HepG2 (cell line): ENCODE measurements around the gene SEC16A. TPM values are rescaled to one million over a fixed set of nuclear protein-coding genes. Genes with fewer than 3 reads are reported as not detected.
A peak's percentile ranks its signal among the peaks of the same experiment; 100 is the strongest.

Experiments
- ESRRA ChIP-seq: sonication (generic); formaldehyde crosslinking; IDR thresholded peaks from 2 replicates; pipeline ENCODE4 v1.5.1; 2020; ENCODE audit warnings: mild to moderate bottlenecking, low read depth, missing genetic modification reagents
- KAT7 ChIP-seq: IDR thresholded peaks from 2 replicates; pipeline ENCODE4 v1.6.1; 2018; ENCODE audit warnings: borderline replicate concordance, missing compliant biosample characterization
- KLF6 ChIP-seq: IDR thresholded peaks from 2 replicates; pipeline ENCODE4 v1.8.0; 2016; ENCODE audit warnings: missing biosample characterization, missing genetic modification reagents
- MXI1 ChIP-seq: IDR thresholded peaks from 3 replicates; pipeline ENCODE4 v1.6.1; 2012; ENCODE audit warnings: low read depth, low read length, inconsistent platforms, borderline replicate concordance
- NPAS2 ChIP-seq: sonication (generic); formaldehyde crosslinking; IDR thresholded peaks from 2 replicates; pipeline ENCODE4 v1.8.0; 2022; ENCODE audit warnings: mild to moderate bottlenecking, missing genetic modification reagents, borderline replicate concordance
- PHF8 ChIP-seq: sonication (generic); formaldehyde crosslinking; IDR thresholded peaks from 2 replicates; pipeline ENCODE4 v1.5.0; 2020; ENCODE audit warnings: missing genetic modification reagents
- RBM39 ChIP-seq: fragments of 200-400 bp; formaldehyde crosslinking; IDR thresholded peaks from one replicate; pipeline ENCODE4 v1.6.1; 2018; ENCODE audit warnings: antibody characterized with exemption, mild to moderate bottlenecking, low read depth, low read length; ENCODE audit not compliant: poor library complexity, severe bottlenecking
- SALL2 ChIP-seq: sonication (generic); formaldehyde crosslinking; IDR thresholded peaks from 2 replicates; pipeline ENCODE4 v1.8.1; 2023; ENCODE audit warnings: mild to moderate bottlenecking, missing genetic modification reagents, inconsistent platforms
- SP2 ChIP-seq: sonication (generic); formaldehyde crosslinking; IDR thresholded peaks from 2 replicates; pipeline ENCODE4 v1.5.1; 2020; ENCODE audit warnings: mild to moderate bottlenecking, missing genetic modification reagents
- TARDBP ChIP-seq: sonication (generic); formaldehyde crosslinking; IDR thresholded peaks from 2 replicates; pipeline ENCODE4 v1.8.0; 2022; ENCODE audit warnings: mild to moderate bottlenecking, missing genetic modification reagents
- ZNF367 ChIP-seq: sonication (generic); formaldehyde crosslinking; IDR thresholded peaks from 2 replicates; pipeline ENCODE4 v1.4.0; 2020; ENCODE audit warnings: missing genetic modification reagents, borderline replicate concordance
- ZNF430 ChIP-seq: sonication (generic); formaldehyde crosslinking; IDR thresholded peaks from 2 replicates; pipeline ENCODE4 v1.9.0; 2021; ENCODE audit warnings: mild to moderate bottlenecking, missing genetic modification reagents
- ZNF788 ChIP-seq: sonication (generic); formaldehyde crosslinking; IDR thresholded peaks from 2 replicates; pipeline ENCODE4 v1.5.0; 2020; ENCODE audit warnings: mild to moderate bottlenecking, missing genetic modification reagents, borderline replicate concordance
- polyA plus RNA-seq, 8 experiments: library from polyadenylated mRNA; depleted of rRNA in 3 of 8; stranded (reverse) in 7 of 8; unstranded in 1 of 8; fragments of >200 nt; fragmentation: Illumina TruSeq in 4 of 8; extraction: Trizol in 4 of 8; gene quantifications; 2 replicates each; pipeline versions ENCODE4 v1.2.1 to v1.2.3, GENCODE V29; 2011 to 2016; ENCODE audit warnings: low read depth in 4 of 8, missing spikeins in 1 of 8, mixed read lengths in 1 of 8; ENCODE audit not compliant: insufficient read depth in 1 of 8
- total RNA-seq, 5 experiments: library from RNA; depleted of rRNA; stranded (reverse); fragments of >200 nt; fragmentation: Illumina TruSeq; extraction: Trizol; gene quantifications; 2 replicates each; pipeline ENCODE4 v1.2.3, GENCODE V29; 2016; ENCODE audit warnings: low read depth in 1 of 5
- TF ChIP-seq, protein P1 (sequence below): IDR thresholded peaks from 2 replicates; pipeline ENCODE4 v1.6.1; 2016; ENCODE audit warnings: missing compliant biosample characterization, missing genetic modification reagents, borderline replicate concordance
- TF ChIP-seq, protein P2 (sequence below): sonication (generic); formaldehyde crosslinking; IDR thresholded peaks from 2 replicates; pipeline ENCODE4 v1.5.0; 2020; ENCODE audit warnings: missing genetic modification reagents
- TF ChIP-seq, protein P3 (sequence below): sonication (generic); formaldehyde crosslinking; IDR thresholded peaks from 2 replicates; pipeline ENCODE4 v1.9.0; 2022; ENCODE audit warnings: low read depth, missing genetic modification reagents
- TF ChIP-seq, protein P4 (sequence below): sonication (generic); formaldehyde crosslinking; conservative IDR thresholded peaks from 2 replicates; pipeline ENCODE4 v1.4.0; 2020; ENCODE audit warnings: missing genetic modification reagents
- TF ChIP-seq, protein P5 (sequence below): sonication (generic); formaldehyde crosslinking; IDR thresholded peaks from 2 replicates; pipeline ENCODE4 v1.9.0; 2021; ENCODE audit warnings: missing genetic modification reagents, borderline replicate concordance
- TF ChIP-seq, protein P6 (sequence below): sonication (generic); IDR thresholded peaks from 2 replicates; pipeline ENCODE4 v1.6.1; 2016; ENCODE audit warnings: low read depth, borderline replicate concordance
- TF ChIP-seq, protein P7 (sequence below): sonication (generic); formaldehyde crosslinking; IDR thresholded peaks from 2 replicates; pipeline ENCODE4 v1.4.0; 2020; ENCODE audit warnings: missing genetic modification reagents, borderline replicate concordance

SEC16A gene
- total and polyA plus RNA-seq, 2 of the 13 experiments (the other 11 are each of a cell fraction or from before 2014, with no cell fraction given), result 15.9 to 18.9 TPM

DNA sequence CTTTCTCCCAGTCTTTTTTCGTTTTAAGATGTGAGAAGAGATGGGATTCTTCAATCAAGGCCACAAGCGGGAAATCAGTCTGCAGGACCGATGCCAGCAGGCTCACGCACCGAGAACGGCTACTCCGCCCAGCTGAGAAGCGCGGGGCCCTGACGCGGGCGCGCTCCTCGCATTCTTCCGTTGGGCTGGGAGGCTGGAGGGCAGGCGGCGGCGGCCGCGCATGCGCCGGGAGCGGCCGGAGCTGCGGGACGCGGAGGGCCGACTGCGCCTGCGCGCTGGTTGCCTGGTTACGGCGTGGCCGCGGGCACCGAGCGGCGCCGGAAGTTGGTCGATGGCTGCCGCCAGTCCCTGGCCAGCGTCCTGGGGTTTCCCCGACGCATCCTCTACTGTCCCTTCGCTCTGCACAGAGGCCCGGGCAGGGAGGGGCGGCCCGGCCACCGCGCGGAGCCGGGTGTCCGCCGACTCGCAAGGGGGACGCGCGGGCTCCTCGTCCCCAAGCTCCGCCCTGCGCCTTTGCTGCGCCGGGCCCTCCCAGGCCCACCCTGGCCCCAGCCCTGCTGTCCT, 831 bp upstream of the SEC16A start (continued):
- TF ChIP-seq, protein P1, sequence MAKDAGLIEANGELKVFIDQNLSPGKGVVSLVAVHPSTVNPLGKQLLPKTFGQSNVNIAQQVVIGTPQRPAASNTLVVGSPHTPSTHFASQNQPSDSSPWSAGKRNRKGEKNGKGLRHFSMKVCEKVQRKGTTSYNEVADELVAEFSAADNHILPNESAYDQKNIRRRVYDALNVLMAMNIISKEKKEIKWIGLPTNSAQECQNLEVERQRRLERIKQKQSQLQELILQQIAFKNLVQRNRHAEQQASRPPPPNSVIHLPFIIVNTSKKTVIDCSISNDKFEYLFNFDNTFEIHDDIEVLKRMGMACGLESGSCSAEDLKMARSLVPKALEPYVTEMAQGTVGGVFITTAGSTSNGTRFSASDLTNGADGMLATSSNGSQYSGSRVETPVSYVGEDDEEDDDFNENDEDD, result peak; percentile 40; the same call in 1 of the 2 replicates
- TF ChIP-seq, protein P2, sequence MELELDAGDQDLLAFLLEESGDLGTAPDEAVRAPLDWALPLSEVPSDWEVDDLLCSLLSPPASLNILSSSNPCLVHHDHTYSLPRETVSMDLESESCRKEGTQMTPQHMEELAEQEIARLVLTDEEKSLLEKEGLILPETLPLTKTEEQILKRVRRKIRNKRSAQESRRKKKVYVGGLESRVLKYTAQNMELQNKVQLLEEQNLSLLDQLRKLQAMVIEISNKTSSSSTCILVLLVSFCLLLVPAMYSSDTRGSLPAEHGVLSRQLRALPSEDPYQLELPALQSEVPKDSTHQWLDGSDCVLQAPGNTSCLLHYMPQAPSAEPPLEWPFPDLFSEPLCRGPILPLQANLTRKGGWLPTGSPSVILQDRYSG (CRISPR knock-in tag), result no peak
- TF ChIP-seq RBM39 (peak; percentile 14), TARDBP (CRISPR knock-in tag) (peak; percentile 32), ZNF788 (no peak), SALL2 (no peak), NPAS2 (CRISPR knock-in tag) (no peak), KLF6 (CRISPR knock-in tag) (no peak), KAT7 (no peak), ESRRA (CRISPR knock-in tag) (no peak), PHF8 (CRISPR knock-in tag) (peak; percentile 11), ZNF367 (CRISPR knock-in tag) (no peak), ZNF430 (CRISPR knock-in tag) (no peak; the same call in 1 of the 2 replicates), SP2 (0 out of 2 replicates have a peak, but pooled peaks have one; percentile 16), MXI1 (peak; percentile 87; the same call in 2 of the 3 replicates)
- TF ChIP-seq, protein P3, sequence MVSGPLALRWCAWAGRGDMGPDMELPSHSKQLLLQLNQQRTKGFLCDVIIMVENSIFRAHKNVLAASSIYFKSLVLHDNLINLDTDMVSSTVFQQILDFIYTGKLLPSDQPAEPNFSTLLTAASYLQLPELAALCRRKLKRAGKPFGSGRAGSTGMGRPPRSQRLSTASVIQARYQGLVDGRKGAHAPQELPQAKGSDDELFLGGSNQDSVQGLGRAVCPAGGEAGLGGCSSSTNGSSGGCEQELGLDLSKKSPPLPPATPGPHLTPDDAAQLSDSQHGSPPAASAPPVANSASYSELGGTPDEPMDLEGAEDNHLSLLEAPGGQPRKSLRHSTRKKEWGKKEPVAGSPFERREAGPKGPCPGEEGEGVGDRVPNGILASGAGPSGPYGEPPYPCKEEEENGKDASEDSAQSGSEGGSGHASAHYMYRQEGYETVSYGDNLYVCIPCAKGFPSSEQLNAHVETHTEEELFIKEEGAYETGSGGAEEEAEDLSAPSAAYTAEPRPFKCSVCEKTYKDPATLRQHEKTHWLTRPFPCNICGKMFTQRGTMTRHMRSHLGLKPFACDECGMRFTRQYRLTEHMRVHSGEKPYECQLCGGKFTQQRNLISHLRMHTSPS (CRISPR knock-in tag), result peak; percentile 32; the same call in 1 of the 2 replicates
- TF ChIP-seq, protein P4, sequence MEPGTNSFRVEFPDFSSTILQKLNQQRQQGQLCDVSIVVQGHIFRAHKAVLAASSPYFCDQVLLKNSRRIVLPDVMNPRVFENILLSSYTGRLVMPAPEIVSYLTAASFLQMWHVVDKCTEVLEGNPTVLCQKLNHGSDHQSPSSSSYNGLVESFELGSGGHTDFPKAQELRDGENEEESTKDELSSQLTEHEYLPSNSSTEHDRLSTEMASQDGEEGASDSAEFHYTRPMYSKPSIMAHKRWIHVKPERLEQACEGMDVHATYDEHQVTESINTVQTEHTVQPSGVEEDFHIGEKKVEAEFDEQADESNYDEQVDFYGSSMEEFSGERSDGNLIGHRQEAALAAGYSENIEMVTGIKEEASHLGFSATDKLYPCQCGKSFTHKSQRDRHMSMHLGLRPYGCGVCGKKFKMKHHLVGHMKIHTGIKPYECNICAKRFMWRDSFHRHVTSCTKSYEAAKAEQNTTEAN, result no peak
- TF ChIP-seq, protein P5, sequence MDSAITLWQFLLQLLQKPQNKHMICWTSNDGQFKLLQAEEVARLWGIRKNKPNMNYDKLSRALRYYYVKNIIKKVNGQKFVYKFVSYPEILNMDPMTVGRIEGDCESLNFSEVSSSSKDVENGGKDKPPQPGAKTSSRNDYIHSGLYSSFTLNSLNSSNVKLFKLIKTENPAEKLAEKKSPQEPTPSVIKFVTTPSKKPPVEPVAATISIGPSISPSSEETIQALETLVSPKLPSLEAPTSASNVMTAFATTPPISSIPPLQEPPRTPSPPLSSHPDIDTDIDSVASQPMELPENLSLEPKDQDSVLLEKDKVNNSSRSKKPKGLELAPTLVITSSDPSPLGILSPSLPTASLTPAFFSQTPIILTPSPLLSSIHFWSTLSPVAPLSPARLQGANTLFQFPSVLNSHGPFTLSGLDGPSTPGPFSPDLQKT (CRISPR knock-in tag), result peak; percentile 24; the same call in 1 of the 2 replicates
- TF ChIP-seq, protein P6, sequence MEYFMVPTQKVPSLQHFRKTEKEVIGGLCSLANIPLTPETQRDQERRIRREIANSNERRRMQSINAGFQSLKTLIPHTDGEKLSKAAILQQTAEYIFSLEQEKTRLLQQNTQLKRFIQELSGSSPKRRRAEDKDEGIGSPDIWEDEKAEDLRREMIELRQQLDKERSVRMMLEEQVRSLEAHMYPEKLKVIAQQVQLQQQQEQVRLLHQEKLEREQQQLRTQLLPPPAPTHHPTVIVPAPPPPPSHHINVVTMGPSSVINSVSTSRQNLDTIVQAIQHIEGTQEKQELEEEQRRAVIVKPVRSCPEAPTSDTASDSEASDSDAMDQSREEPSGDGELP, result peak; percentile 59; the same call in 1 of the 2 replicates
- TF ChIP-seq, protein P7, sequence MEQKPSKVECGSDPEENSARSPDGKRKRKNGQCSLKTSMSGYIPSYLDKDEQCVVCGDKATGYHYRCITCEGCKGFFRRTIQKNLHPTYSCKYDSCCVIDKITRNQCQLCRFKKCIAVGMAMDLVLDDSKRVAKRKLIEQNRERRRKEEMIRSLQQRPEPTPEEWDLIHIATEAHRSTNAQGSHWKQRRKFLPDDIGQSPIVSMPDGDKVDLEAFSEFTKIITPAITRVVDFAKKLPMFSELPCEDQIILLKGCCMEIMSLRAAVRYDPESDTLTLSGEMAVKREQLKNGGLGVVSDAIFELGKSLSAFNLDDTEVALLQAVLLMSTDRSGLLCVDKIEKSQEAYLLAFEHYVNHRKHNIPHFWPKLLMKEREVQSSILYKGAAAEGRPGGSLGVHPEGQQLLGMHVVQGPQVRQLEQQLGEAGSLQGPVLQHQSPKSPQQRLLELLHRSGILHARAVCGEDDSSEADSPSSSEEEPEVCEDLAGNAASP (CRISPR knock-in tag), result no peak
